ENCODE measurements around the gene PDGFA. TPM values are rescaled to one million over a fixed set of nuclear protein-coding genes. Genes with fewer than 3 reads are reported as not detected.

The PDGFA gene
- total and polyA plus RNA-seq, 2 experiments from 2014 or later: 6.5 to 25.6 TPM

- no peak for DNase-seq (ENCODE audit: low read depth in 1 of 2, low spot score in 1 of 2)
- Histone ChIP-seq H3K4me3 (no peak overlapping the region), H3K36me3 (no peaks in the 10 kb centered on the region), H3K9me3 (ENCODE audit: low read depth) (no peaks in the 10 kb centered on the region), H3K27ac (no peak overlapping the region), H3K27me3 (no peaks in the 10 kb centered on the region), H3K4me1 (ENCODE audit: low read depth) (no peaks in the 10 kb centered on the region)
- TF ChIP-seq, protein P1, sequence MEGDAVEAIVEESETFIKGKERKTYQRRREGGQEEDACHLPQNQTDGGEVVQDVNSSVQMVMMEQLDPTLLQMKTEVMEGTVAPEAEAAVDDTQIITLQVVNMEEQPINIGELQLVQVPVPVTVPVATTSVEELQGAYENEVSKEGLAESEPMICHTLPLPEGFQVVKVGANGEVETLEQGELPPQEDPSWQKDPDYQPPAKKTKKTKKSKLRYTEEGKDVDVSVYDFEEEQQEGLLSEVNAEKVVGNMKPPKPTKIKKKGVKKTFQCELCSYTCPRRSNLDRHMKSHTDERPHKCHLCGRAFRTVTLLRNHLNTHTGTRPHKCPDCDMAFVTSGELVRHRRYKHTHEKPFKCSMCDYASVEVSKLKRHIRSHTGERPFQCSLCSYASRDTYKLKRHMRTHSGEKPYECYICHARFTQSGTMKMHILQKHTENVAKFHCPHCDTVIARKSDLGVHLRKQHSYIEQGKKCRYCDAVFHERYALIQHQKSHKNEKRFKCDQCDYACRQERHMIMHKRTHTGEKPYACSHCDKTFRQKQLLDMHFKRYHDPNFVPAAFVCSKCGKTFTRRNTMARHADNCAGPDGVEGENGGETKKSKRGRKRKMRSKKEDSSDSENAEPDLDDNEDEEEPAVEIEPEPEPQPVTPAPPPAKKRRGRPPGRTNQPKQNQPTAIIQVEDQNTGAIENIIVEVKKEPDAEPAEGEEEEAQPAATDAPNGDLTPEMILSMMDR (IDR thresholded peaks at IDR 0.05; ENCODE audit: low read depth, low read length): no peak
These were observed 41.5 kb upstream of the PDGFA start for GRCh38 chr7:560966-561630.

- TF ChIP-seq, protein P1 (IDR thresholded peaks at IDR 0.05; ENCODE audit: low read depth, low read length): no peak
- Histone ChIP-seq H3K27me3 (no peaks in the 10 kb centered on the region), H3K4me3 (no peak overlapping the region), H3K9me3 (ENCODE audit: low read depth) (no peaks in the 10 kb centered on the region), H3K27ac (no peak overlapping the region), H3K36me3 (no peaks in the 10 kb centered on the region), H3K4me1 (ENCODE audit: low read depth) (no peaks in the 10 kb centered on the region)
- no peak for DNase-seq (ENCODE audit: low read depth in 1 of 2, low spot score in 1 of 2)
These were observed 39.7 kb upstream of the PDGFA start for GRCh38 chr7:559396-559705.

GRCh38 chr7:557558-557881, 37.9 kb upstream of the PDGFA start:
- TF ChIP-seq, protein P1 (IDR thresholded peaks at IDR 0.05; ENCODE audit: low read depth, low read length): no peak
- H3K27me3 ChIP-seq: no peaks in the 10 kb centered on the region
- H3K9me3 ChIP-seq (ENCODE audit: low read depth): no peaks in the 10 kb centered on the region
- DNase-seq (ENCODE audit: low read depth in 1 of 2, low spot score in 1 of 2): peak in 1 of 2 donors; percentile 28
- no peaks in the 10 kb centered on the region for H3K4me1 ChIP-seq (ENCODE audit: low read depth)
- H3K27ac ChIP-seq: no peak overlapping the region
- no peak overlapping the region for H3K4me3 ChIP-seq
- H3K36me3 ChIP-seq: no peaks in the 10 kb centered on the region

DNA sequence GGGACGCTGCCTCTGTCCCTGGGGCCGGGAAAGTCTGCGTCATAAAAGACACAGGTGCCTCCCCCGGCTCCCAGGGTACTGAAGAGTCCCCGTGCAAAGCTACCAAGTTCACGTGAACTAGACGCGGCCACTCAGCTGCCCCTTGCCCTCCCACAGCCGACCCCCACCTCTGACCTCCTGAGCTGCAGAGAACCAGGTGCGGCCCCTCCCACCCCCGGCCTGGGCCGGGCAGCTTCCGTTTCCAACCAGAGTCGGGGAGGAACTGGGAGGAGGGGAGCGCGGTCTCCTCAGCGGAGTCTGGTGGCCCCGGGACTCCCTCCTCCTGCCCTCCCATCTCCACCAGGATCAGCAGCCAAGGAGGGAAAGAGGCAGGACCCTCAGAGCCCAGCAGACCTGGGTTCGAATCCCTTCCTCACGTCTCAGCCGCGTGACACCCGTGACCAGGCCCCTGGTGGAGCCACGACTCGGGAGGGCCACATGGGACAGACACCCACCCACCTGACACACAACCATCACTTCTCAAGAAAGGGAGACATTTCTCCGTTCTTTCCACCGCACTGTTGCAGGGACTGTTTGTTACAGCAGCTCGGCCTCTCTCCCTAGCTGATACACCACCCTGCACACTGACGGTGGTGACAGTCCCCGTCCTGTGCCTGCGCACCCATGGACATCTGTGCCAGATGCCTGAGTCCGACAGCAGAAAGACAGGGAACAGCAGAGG, 37.4 kb upstream of the PDGFA start:
- no peaks in the 10 kb centered on the region for H3K9me3 ChIP-seq (ENCODE audit: low read depth)
- no peak overlapping the region for H3K27ac ChIP-seq
- H3K27me3 ChIP-seq: no peaks in the 10 kb centered on the region
- no peak for DNase-seq (ENCODE audit: low read depth in 1 of 2, low spot score in 1 of 2)
- no peaks in the 10 kb centered on the region for H3K36me3 ChIP-seq
- TF ChIP-seq, protein P1 (IDR thresholded peaks at IDR 0.05; ENCODE audit: low read depth, low read length): no peak
- no peak overlapping the region for H3K4me3 ChIP-seq
- H3K4me1 ChIP-seq (ENCODE audit: low read depth): no peaks in the 10 kb centered on the region

GRCh38 chr7:556291-556826, 36.7 kb upstream of the PDGFA start:
- no peak overlapping the region for H3K4me3 ChIP-seq
- no peaks in the 10 kb centered on the region for H3K9me3 ChIP-seq (ENCODE audit: low read depth)
- no peak for DNase-seq (ENCODE audit: low read depth in 1 of 2, low spot score in 1 of 2)
- TF ChIP-seq, protein P1 (IDR thresholded peaks at IDR 0.05; ENCODE audit: low read depth, low read length): no peak
- no peak overlapping the region for H3K27ac ChIP-seq
- H3K4me1 ChIP-seq (ENCODE audit: low read depth): no peaks in the 10 kb centered on the region
- no peaks in the 10 kb centered on the region for H3K27me3 ChIP-seq
- no peaks in the 10 kb centered on the region for H3K36me3 ChIP-seq
